Measurements from ENCODE around the gene RERE.

GRCh38 chr1:8651236-8651890, 166.1 kb downstream of the RERE start:
- no peak for TF ChIP-seq FOXM1 (IDR thresholded peaks at IDR 0.05; ENCODE audit: borderline replicate concordance, low read depth)
- TF ChIP-seq CREB1 (IDR thresholded peaks at IDR 0.05; ENCODE audit: low read depth): no peak
- no peak for TF ChIP-seq EP300 (IDR thresholded peaks at IDR 0.05; ENCODE audit: borderline replicate concordance)
- TF ChIP-seq TEAD4 (IDR thresholded peaks at IDR 0.05): no peak
- no peak for TF ChIP-seq RAD21 (IDR thresholded peaks at IDR 0.05; ENCODE audit: low read depth)
- TF ChIP-seq TAF1 (IDR thresholded peaks at IDR 0.05; ENCODE audit: low read depth): no peak

Data from Ishikawa (cell line).